Right hindlimb (tissue), 1 donor: ENCODE measurements around the gene UBXN6.
A peak's percentile ranks its signal among the peaks of the same experiment; 100 is the strongest.

Experiments
- DNase-seq: peaks from one replicate; pipeline ENCODE4 v3.0.0-alpha.2; 2018

The UBXN6 gene

DNA sequence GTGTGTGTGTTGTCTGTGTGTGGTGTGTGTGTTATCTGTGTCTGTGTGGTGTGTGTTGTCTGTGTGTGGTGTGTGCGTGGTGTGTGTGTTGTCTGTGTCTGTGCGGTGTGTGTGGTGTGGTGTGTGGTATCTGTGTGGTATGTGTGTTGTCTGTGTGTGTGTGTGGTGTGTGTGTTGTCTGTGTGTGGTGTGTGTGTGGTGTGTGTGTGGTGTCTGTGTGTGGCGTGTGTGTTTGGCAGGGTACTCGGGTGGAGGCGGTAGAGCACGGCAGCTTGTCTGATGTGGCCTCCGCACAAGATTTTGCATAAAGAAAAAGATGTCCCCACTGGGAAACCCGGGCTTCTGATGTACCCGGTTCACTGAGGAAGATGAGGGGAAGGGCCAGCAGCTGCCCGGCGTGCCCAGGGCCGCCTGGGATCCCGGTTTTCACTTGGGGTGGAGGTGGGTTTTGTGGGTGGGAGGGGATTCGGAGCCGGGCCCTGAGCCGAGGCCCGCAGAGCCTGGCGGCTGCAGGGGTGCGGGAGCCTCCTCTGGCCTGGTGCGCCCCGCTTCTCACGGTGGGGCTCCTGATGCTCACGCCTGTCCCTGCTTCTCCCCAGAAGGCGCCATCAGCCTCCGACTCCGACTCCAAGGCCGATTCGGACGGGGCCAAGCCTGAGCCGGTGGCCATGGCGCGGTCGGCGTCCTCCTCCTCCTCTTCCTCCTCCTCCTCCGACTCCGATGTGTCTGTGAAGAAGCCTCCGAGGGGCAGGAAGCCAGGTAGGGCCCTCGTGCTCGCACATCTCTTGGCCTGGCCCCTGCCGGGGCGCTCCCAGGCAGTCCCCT is 35.7 kb upstream of the UBXN6 start:
- no peak for DNase-seq

DNA sequence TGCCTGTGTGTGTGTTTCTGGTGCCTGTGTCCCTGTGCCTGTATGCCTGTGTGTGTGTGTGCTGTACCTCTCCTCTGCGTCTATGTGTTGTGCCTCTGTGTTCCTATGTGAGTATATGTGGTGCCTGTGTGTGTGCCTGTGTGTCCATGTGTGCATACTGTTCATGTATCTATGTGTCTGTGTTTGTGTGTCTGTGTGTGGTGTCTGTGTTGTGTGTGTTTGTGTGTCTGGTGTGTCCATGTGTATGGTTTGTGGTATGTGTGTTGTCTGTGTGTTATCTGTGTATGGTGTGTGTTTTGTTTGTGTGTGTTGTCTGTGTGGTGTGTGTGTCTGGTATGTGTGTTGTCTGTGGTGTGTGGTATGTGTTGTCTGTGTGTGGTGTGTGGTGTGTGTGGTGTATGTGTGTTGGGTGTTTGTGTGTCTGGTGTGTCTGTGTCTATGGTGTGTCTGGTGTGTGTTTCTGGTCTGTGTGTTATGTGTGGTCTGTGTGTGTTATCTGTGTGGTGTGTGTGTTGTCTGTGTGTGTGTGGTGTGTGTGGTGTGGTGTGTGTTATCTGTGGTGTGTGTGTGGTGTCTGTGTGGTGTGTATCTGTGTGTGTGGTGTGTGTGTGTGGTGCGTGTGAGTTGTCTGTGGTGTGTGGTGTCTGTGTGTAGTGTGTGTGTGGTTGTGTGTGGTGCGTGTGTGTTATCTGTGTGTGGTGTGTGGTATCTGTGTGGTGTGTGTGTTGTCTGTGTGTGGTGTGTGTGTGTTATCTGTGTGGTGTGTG is 34.9 kb upstream of the UBXN6 start:
- no peak for DNase-seq

DNA sequence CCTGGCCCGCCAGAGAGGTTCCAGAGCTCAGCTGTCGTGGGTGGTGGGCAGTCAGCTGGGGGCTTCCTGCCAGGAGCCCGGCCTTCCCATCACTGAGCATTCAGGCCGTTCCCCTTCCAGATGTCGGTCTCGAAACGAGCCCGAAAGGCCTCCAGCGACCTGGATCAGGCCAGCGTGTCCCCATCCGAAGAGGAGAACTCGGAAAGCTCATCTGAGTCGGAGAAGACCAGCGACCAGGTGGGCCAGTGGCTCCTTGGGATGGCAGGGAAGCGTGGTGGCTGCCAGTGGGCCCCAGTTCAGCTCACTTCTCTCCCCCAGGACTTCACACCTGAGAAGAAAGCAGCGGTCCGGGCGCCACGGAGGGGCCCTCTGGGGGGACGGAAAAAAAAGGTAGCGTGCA is 33.9 kb upstream of the UBXN6 start:
- no peak for DNase-seq

DNA sequence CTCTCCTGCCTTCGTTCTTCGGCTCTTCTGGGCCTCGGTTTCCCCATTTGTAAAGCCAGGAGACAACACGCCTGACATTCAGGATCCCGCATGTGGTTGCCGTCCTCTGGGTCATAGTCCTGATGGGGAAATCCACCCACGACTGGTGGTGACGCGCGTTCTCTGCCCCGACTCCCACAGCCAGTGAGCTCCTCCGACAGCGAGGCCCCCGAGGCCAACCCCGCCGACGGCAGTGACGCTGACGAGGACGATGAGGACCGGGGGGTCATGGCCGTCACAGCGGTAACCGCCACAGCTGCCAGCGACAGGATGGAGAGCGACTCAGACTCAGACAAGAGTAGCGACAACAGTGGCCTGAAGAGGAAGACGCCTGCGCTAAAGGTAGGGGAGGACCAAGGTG is 30.9 kb upstream of the UBXN6 start:
- no peak for DNase-seq

DNA sequence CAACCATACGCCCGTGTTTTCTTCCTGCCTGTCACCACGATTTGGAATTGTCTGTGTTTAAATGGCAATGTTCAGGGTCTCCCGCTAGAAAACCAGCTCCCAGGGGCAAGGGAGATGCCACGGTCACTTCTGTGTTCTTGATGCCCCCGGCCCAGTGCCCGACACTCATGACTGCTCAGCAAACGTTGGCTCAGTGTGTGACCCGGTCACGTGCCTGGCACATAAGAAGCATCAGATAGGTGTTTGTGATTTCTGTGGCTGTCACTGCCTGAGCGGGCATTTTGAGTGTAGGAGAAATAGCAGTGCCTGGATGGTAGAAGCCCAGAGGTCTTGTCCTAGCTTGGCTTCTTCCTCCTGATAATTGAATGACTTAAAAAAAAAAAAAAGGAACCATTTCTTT is 30.0 kb upstream of the UBXN6 start:
- DNase-seq, result no peak

DNA sequence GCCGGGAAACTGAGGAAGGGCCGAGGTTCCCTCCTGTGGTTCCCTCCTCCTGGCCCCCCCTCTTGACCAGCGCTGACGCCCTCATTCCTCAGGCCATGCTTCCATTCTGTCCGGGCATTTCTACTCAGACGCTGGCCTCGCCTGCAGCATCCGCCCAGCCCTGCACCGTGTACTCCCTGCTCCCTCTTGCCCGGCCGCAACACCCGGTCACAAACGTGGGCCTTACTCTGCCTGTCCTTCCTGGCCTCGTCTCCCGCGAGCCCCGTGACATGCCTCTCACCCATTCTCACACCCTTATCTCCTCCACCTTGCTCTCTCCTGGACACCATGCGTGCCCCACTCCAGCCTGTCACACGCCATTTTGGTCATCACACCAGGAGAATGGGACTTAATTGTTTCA is 25.8 kb upstream of the UBXN6 start:
- no peak for DNase-seq

- DNase-seq, result no peak
These were observed 25.2 kb upstream of the UBXN6 start for GRCh38 chr19:4482721-4483364.

DNA sequence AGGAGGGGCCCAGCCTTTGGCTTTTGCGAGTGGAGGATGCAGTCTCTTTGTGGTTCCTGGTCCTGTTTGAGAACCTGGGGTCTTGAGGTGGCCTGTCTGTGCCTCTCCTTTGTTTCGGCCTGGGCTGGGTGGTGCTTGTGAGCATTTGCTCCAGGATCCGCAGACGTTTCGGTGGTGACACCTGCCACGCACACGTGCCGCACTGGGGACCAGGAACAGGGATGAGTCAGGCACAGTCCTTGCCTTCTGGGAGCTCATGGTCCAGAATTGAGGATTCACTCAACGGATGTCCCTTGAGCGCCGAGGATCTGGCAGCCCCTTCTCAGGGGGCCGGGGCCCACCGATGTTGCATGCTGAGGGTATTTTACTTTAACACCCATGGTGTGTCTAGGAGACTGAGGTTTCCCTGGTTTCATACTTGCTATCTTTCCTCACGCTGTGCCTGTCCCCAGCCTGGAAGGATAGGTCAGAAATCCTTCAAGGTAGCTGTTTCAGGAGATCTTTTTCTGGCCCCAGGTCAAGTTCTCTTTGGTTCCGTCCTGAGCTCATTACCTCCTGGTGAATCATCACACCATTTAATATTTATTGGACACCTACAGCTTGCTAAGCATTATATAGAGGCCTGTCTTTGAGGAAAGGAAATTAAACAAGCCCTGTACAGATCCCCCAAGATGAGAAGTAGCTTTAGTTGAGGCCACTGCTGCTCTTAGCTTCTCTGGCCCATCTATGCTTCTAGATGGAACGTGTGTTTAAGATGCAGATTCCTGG is 19.6 kb upstream of the UBXN6 start:
- DNase-seq, result no peak

DNA sequence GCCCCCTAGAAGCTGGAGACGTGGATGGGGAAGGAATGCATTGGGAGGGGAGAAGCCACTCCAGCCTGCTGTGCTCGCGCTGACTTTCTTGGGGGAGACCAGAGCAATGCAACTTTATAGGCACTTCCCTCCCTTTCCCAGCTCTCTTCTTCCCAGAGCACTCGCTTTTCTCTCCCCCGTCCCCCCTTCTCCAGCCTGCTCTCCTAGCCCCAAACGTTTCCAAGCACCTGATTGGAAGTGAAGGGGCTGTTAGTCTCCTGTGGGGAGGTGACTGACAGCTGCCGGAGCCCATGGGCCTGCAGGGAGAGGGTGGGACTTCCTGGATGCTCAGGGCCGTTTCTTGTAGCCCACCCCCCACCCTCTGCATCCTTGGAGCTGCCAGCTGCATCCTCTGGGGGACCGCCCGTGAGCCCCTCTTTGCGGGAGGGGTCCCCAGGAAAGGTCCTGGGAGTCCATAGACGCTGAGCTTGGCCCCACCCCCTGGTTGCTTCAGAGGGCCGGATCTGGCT is 17.0 kb upstream of the UBXN6 start:
- peak; percentile 81 for DNase-seq

DNA sequence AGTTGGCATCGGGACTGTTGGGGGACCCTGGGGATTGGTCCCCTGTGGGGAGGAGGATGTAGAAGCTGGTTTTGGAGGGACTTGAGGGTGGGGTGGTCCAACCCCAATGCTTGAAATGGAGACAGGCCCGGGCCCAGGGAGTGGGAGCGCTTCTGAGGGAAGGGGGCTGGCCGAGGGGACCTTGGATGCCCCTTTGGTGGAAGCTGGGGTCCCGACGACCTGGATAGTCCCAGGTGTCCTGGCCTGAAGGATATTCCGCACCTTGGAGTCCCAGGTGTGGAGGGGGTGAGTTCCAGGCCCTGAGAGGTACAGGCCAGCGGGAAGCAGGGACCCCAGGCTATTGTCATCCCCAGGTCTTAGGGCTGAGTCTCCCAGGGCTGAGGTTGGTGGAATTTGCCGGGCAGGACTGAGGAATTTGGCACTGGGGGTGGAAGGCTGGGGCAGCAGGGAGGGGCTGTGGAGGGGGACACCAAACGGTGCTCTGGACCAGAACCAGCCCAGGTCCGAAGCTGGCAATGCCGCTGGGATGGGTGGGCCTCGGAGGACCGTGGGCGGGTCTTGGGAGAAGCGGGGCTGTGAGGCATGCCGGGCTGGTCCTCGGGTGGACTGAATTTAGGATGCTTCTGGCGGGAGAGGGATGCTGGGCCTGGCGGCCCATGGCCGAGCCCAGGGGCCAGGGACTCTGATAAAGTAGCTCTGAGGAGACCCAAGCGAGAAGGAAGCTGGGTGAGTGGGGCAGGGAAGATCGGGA is 16.3 kb upstream of the UBXN6 start:
- no peak for DNase-seq

- DNase-seq, result no peak
These were observed 15.6 kb upstream of the UBXN6 start for GRCh38 chr19:4473011-4473762.

- DNase-seq, result no peak
These were observed 14.8 kb upstream of the UBXN6 start, which contains the start of gene HDGFL2 for GRCh38 chr19:4472174-4472974. TSS of gene HDGFL2 (plus strand) at chr19:4472297. CDS start at chr19:4472351, 54 bp downstream.

GRCh38 chr19:4471403-4472173 is 14.0 kb upstream of the UBXN6 start:
- DNase-seq, result peak; percentile 99

DNA sequence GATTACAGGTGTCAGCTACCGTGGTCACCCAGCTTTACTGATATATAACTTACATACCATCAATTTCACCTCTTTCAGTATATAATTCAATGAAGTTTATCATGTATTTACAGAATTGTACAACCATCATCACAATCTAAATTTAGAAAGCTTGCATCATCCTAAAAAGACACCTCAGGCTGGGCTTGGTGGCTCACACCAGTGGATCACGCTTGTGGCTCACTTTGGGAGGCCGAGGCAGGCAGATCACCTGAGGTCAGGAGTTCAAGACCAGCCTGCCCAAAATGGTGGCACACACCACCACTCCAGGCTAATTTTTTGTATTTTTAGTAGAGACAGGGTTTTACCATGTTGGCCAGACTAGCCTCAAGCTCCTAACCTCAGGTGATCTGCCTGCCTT is 10.2 kb upstream of the UBXN6 start:
- DNase-seq, result no peak

- no peak for DNase-seq
These were observed 7.4 kb upstream of the UBXN6 start for GRCh38 chr19:4464815-4465581.

DNA sequence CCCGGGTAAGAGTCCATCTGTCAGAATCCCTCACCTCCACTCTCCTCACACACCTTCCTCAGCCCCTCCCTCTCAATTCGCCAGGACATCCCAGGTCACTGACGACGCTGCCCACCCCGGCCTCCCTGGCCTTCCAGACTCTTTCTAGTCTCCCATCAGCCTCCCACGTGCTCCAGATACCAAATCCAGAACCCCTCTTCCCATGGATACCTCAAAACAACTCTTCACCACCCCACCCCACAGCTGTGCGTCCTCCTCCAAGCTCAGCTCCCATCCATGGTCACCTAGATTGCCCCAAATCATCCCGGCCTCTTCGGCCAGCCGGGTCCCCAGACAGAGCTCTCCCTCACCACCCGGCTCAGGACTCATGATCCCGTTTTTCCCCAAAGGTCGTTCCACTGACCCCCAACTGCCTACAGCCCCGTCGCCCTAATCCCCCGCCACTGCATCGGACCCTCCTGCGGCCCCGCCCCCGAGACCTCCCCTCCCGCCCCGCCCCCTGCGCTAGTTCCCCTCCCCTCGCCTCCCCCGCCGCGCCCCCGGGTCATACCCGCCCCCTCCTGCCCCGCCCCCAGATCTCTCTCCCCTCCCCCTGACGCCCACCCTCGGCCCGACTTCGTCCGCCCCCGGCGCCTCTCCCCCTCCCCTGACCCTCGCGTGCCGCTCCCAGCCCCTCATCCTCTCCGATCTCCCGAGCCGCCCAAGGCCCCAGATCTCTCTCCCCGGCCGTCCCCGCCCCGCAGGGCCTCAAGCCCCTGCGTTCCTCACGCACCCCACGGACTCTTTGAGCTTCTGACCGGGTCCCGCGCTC is 546 bp downstream of the UBXN6 start:
- DNase-seq, result peak; percentile 86

GRCh38 chr19:4456476-4456842 is 1.1 kb downstream of the UBXN6 start:
- DNase-seq, result peak; percentile 74
